Neural crest cell (in vitro differentiated cells): ENCODE measurements around the gene CTF1. TPM values are rescaled to one million over a fixed set of nuclear protein-coding genes. Genes with fewer than 3 reads are reported as not detected.
A peak's percentile ranks its signal among the peaks of the same experiment; 100 is the strongest.

Experiments
- DNase-seq: peaks from one replicate; pipeline ENCODE4 v3.0.0; 2021; ENCODE audit warnings: low read depth, mixed read lengths, low spot score
- H3K27ac Mint-ChIP-seq: one replicate; pipeline ENCODE4 v1.8.0; 2021; ENCODE audit warnings: mild to moderate bottlenecking, mixed read lengths; ENCODE audit not compliant: unreplicated experiment
- H3K27me3 Mint-ChIP-seq: 2 replicates; pipeline ENCODE4 v1.8.0; 2021; ENCODE audit warnings: low read depth, mild to moderate bottlenecking, mixed read lengths
- H3K36me3 Mint-ChIP-seq: 2 replicates; pipeline ENCODE4 v1.8.0; 2021; ENCODE audit warnings: low read depth, mild to moderate bottlenecking, mixed read lengths
- H3K4me1 Mint-ChIP-seq: 2 replicates; pipeline ENCODE4 v1.8.0; 2021; ENCODE audit warnings: mixed read lengths
- H3K4me3 Mint-ChIP-seq: one replicate; pipeline ENCODE4 v1.8.0; 2021; ENCODE audit warnings: mild to moderate bottlenecking, mixed read lengths
- H3K9me3 Mint-ChIP-seq: 2 replicates; pipeline ENCODE4 v1.8.0; 2021; ENCODE audit warnings: mixed read lengths
- CTCF ChIP-seq: fragments of 200-600 bp; sonication (generic); conservative IDR thresholded peaks from 2 replicates; pipeline ENCODE4 v1.5.0; 2021; ENCODE audit warnings: antibody characterized with exemption, mild to moderate bottlenecking
- total RNA-seq: library from RNA; stranded (reverse); gene quantifications from 2 replicates; pipeline ENCODE4 v1.2.1, GENCODE V29; 2021

Gene CTF1
- total RNA-seq, 1 donor from 2014 or later = 1.6 TPM

- peaks cover 29% of the 10 kb centered on the region for H3K4me1 Mint-ChIP-seq
- H3K36me3 Mint-ChIP-seq = peaks cover 8% of the 10 kb centered on the region
- no peak for DNase-seq
- peak overlapping the region; percentile 100 for H3K27ac Mint-ChIP-seq
- H3K4me3 Mint-ChIP-seq = peak overlapping the region; percentile 98
- no peaks in the 10 kb centered on the region for H3K27me3 Mint-ChIP-seq
- no peaks in the 10 kb centered on the region for H3K9me3 Mint-ChIP-seq
- no peak for TF ChIP-seq CTCF
Observed at GRCh38 chr16:30874244-30874820, 22.1 kb upstream of the CTF1 start.

GRCh38 chr16:30874821-30875717, 21.3 kb upstream of the CTF1 start:
- Mint-ChIP-seq H3K9me3 (no peaks in the 10 kb centered on the region), H3K4me3 (peak overlapping the region; percentile 98), H3K4me1 (peaks cover 29% of the 10 kb centered on the region), H3K36me3 (peaks cover 8% of the 10 kb centered on the region), H3K27ac (peak overlapping the region; percentile 100), H3K27me3 (no peaks in the 10 kb centered on the region)
- peak; percentile 88 for DNase-seq
- no peak for TF ChIP-seq CTCF

- Mint-ChIP-seq H3K36me3 (peaks cover 8% of the 10 kb centered on the region), H3K27me3 (no peaks in the 10 kb centered on the region), H3K9me3 (no peaks in the 10 kb centered on the region), H3K4me1 (peaks cover 32% of the 10 kb centered on the region), H3K27ac (peak overlapping the region; percentile 100), H3K4me3 (peak overlapping the region; percentile 98)
- TF ChIP-seq CTCF = no peak
- DNase-seq = peak; percentile 23
Observed at GRCh38 chr16:30875871-30876801, 20.3 kb upstream of the CTF1 start.

GRCh38 chr16:30876867-30877266, 19.5 kb upstream of the CTF1 start:
- peak overlapping the region; percentile 100 for H3K27ac Mint-ChIP-seq
- peak overlapping the region; percentile 98 for H3K4me3 Mint-ChIP-seq
- H3K4me1 Mint-ChIP-seq = peaks cover 39% of the 10 kb centered on the region
- DNase-seq = no peak
- peaks cover 8% of the 10 kb centered on the region for H3K36me3 Mint-ChIP-seq
- H3K9me3 Mint-ChIP-seq = no peaks in the 10 kb centered on the region
- H3K27me3 Mint-ChIP-seq = no peaks in the 10 kb centered on the region
- TF ChIP-seq CTCF = no peak
